K562 (cell line): ENCODE measurements around the gene YTHDC2. TPM values are rescaled to one million over a fixed set of nuclear protein-coding genes. Genes with fewer than 3 reads are reported as not detected.

Source experiments
- ATF1 ChIP-seq, 2 experiments: fragments of 450-650 bp in 1 of 2; IDR thresholded peaks; 2 replicates each; pipeline ENCODE4 v1.6.1; 2016; ENCODE audit warnings: missing compliant biosample characterization in 1 of 2, missing genetic modification characterization in 1 of 2
- ATF2 ChIP-seq: sonication (generic); formaldehyde crosslinking; IDR thresholded peaks from 2 replicates; pipeline ENCODE4 v1.8.1; 2022; ENCODE audit warnings: missing genetic modification reagents
- ATF3 ChIP-seq, 2 experiments: fragments of 450-650 bp in 1 of 2; sonication (generic) in 1 of 2; formaldehyde crosslinking in 1 of 2; IDR thresholded peaks in 1 of 2; conservative IDR thresholded peaks in 1 of 2; 2 replicates each; pipeline versions ENCODE4 v1.6.1 to v1.8.1; 2016 to 2023; ENCODE audit warnings: mild to moderate bottlenecking in 2 of 2, moderate library complexity in 2 of 2, inconsistent platforms in 1 of 2, missing genetic modification reagents in 1 of 2
- ATF7 ChIP-seq: fragments of 450-650 bp; IDR thresholded peaks from 2 replicates; pipeline ENCODE4 v1.7.1; 2014; ENCODE audit warnings: mild to moderate bottlenecking, moderate library complexity
- BRF2 ChIP-seq: IDR thresholded peaks from 3 replicates; pipeline ENCODE4 v1.6.1; 2011; ENCODE audit warnings: borderline replicate concordance, mild to moderate bottlenecking; ENCODE audit not compliant: insufficient read length, insufficient read depth
- CBX3 ChIP-seq, 2 experiments: IDR thresholded peaks; 1 replicate in 1 of 2; 2 replicates in 1 of 2; pipeline ENCODE4 v1.6.1; 2012; ENCODE audit warnings: inconsistent platforms in 2 of 2, low read length in 2 of 2, borderline replicate concordance in 1 of 2, control low read depth in 1 of 2
- CHAMP1 ChIP-seq: fragments of 450-650 bp; IDR thresholded peaks from 2 replicates; pipeline ENCODE4 v1.6.1; 2016; ENCODE audit warnings: mild to moderate bottlenecking
- CREM ChIP-seq: IDR thresholded peaks from 2 replicates; pipeline ENCODE4 v1.6.1; 2014; ENCODE audit warnings: antibody characterized with exemption, low read depth
- CTBP1 ChIP-seq: fragments of 450-650 bp; IDR thresholded peaks from 2 replicates; pipeline ENCODE4 v1.6.1; 2016; ENCODE audit warnings: borderline replicate concordance
- CTCF ChIP-seq, 3 experiments: IDR thresholded peaks in 2 of 3; conservative IDR thresholded peaks in 1 of 3; 2 replicates each; pipeline ENCODE4 v1.5.1; 2011 to 2012; ENCODE audit warnings: low read length in 3 of 3, mild to moderate bottlenecking in 3 of 3, control low read depth in 2 of 3, improper control_type of control experiment in 1 of 3, inconsistent platforms in 1 of 3, low read depth in 1 of 3, mixed read lengths in 1 of 3, moderate library complexity in 1 of 3; ENCODE audit not compliant: insufficient read depth in 2 of 3
- FOXK2 ChIP-seq, 2 experiments: fragments of 450-650 bp; IDR thresholded peaks in 1 of 2; conservative IDR thresholded peaks in 1 of 2; 2 replicates each; pipeline ENCODE4 v1.6.1; 2016; ENCODE audit warnings: low read depth in 2 of 2, mild to moderate bottlenecking in 1 of 2
- MLLT1 ChIP-seq, 2 experiments: fragments of 450-650 bp; IDR thresholded peaks; 2 replicates each; pipeline ENCODE4 v1.6.1; 2016
- POLR2H ChIP-seq: IDR thresholded peaks from 2 replicates; pipeline ENCODE4 v1.6.1; 2016; ENCODE audit warnings: missing genetic modification characterization, low read depth, mild to moderate bottlenecking, control low read depth, missing compliant biosample characterization, moderate library complexity
- ZNF146 ChIP-seq: IDR thresholded peaks from one replicate; pipeline ENCODE4 v1.6.1; 2018; ENCODE audit warnings: missing compliant biosample characterization; ENCODE audit not compliant: unreplicated experiment
- polyA plus RNA-seq, 8 experiments: library from polyadenylated mRNA; depleted of rRNA in 4 of 8; stranded (reverse) in 5 of 8; unstranded in 3 of 8; fragments of >200 nt; fragmentation: Nextera tagmentation in 2 of 8; fragmentation: Illumina TruSeq in 1 of 8; extraction: Ambion mirVana in 2 of 8; extraction: Trizol in 1 of 8; gene quantifications; 2 replicates each; pipeline versions ENCODE4 v1.2.1 to v1.2.3, GENCODE V29; 2011 to 2014; ENCODE audit warnings: inconsistent platforms in 1 of 8, missing spikeins in 1 of 8
- total RNA-seq, 7 experiments: library from RNA; depleted of rRNA in 6 of 7; stranded (reverse); fragments of >200 nt in 6 of 7; fragmentation: Illumina TruSeq in 2 of 7; extraction: Trizol in 2 of 7; gene quantifications; 2 replicates each; pipeline versions ENCODE4 v1.2.1 to v1.2.3, GENCODE V29; 2011 to 2021; ENCODE audit warnings: low replicate concordance in 1 of 7

The YTHDC2 gene
- total and polyA plus RNA-seq, 9 of the 15 experiments (the other 6 are each of a cell fraction or from before 2014, with no cell fraction given), result 2.7 to 21.6 (median 15.9) TPM

GRCh38 chr5:113513384-113514288 lies at the start of gene YTHDC2 (continued):
- TF ChIP-seq FOXK2 (conservative IDR thresholded peaks at IDR 0.05 in 1 of 2, IDR thresholded peaks at IDR 0.05 in 1 of 2; ENCODE audit: low read depth in 2 of 2), result peak in 1 of 2 experiments; percentile 21; a peak in 1 of 4 replicates
- peak in 1 of 2 experiments; percentile 46; a peak in 1 of 4 replicates for TF ChIP-seq MLLT1 (IDR thresholded peaks at IDR 0.05)
- TF ChIP-seq ATF1 (CRISPR knock-in tag; IDR thresholded peaks at IDR 0.05), result peak; percentile 86
- TF ChIP-seq ATF1 (tag; IDR thresholded peaks at IDR 0.05), result peak; percentile 99
- TF ChIP-seq BRF2, result no peak
- TF ChIP-seq ATF3 (IDR thresholded peaks at IDR 0.05), result peak; percentile 100
- peak; percentile 79 for TF ChIP-seq ATF3 (CRISPR knock-in tag; conservative IDR thresholded peaks at IDR 0.05)
- TF ChIP-seq CREM, result peak; percentile 98
- peak; percentile 99 for TF ChIP-seq ATF7
- peak in 1 of 2 experiments; percentile 98; a peak in 2 of 3 replicates for TF ChIP-seq CBX3 (IDR thresholded peaks at IDR 0.05; ENCODE audit: borderline replicate concordance in 1 of 2, low read length in 2 of 2)
- no peak for TF ChIP-seq ZNF146 (CRISPR knock-in tag)
- peak; percentile 95 for TF ChIP-seq ATF2 (CRISPR knock-in tag)
- TF ChIP-seq CTCF (IDR thresholded peaks at IDR 0.05 in 2 of 3, conservative IDR thresholded peaks at IDR 0.05 in 1 of 3; ENCODE audit: insufficient read depth in 2 of 3, low read depth in 1 of 3, low read length in 3 of 3), result peak; percentile 40 to 54 (median 48); a peak in 5 of 6 replicates
- TF ChIP-seq CTBP1, result peak; percentile 66; the same call in 1 of the 2 replicates
- peak; percentile 39; the same call in 1 of the 2 replicates for TF ChIP-seq POLR2H (tag)
- peak; percentile 57; the same call in 1 of the 2 replicates for TF ChIP-seq CHAMP1
